Body of pancreas (tissue), 4 donors: Measurements from ENCODE around the gene PER2.
"Not testable (repeated sequence)": the region's sequence is repeated elsewhere in the genome, so short reads cannot be mapped to it uniquely, and the experiment has no call there.

ENCODE experiments used
- CTCF ChIP-seq, 7 experiments: fragments of 450-650 bp in 4 of 7; fragments of 200-600 bp in 3 of 7; sonication (generic) in 3 of 7; IDR thresholded peaks; one replicate each; pipeline ENCODE4 v1.5.1; 2016 to 2019; ENCODE audit warnings: antibody characterized with exemption in 7 of 7
- POLR2A ChIP-seq, 3 donors: fragments of 450-650 bp; IDR thresholded peaks; one replicate each; pipeline ENCODE4 v1.6.1; 2016; ENCODE audit warnings: antibody characterized with exemption in 3 of 3, mild to moderate bottlenecking in 2 of 3

- TF ChIP-seq CTCF, POLR2A (IDR thresholded peaks at IDR 0.05): not testable (repeated sequence)
These were observed 16.7 kb downstream of the PER2 start for GRCh38 chr2:238271686-238272085.
